Keratinocyte (primary cell): Measurements from ENCODE around the gene UBQLN4.

ENCODE experiments used
- CTCF ChIP-seq, 3 experiments: IDR thresholded peaks in 1 of 3; conservative IDR thresholded peaks in 1 of 3; optimal IDR thresholded peaks in 1 of 3; 2 replicates in 2 of 3; 3 replicates in 1 of 3; pipeline versions ENCODE3 to v1.5.1; 2011; ENCODE audit warnings: low read length in 3 of 3, mild to moderate bottlenecking in 3 of 3, moderate library complexity in 2 of 3, control low read depth in 1 of 3, inconsistent platforms in 1 of 3; ENCODE audit not compliant: insufficient read depth in 2 of 3; ENCODE audit errors: extremely low read depth in 1 of 3
- EZH2 ChIP-seq: IDR thresholded peaks from one replicate; pipeline ENCODE4 v1.6.1; 2012; ENCODE audit warnings: inconsistent platforms, mild to moderate bottlenecking, low read length, moderate library complexity

- TF ChIP-seq CTCF (optimal IDR thresholded peaks at IDR 0.05 in 1 of 3, IDR thresholded peaks at IDR 0.05 in 1 of 3, conservative IDR thresholded peaks at IDR 0.05 in 1 of 3; ENCODE audit: extremely low read depth in 1 of 3, insufficient read depth in 2 of 3, low read length in 3 of 3) (no peak), EZH2 (no peak)
These were observed 25.1 kb upstream of the UBQLN4 start for GRCh38 chr1:156078728-156079127.
